ENCODE data around the gene SRSF11.

DNA sequence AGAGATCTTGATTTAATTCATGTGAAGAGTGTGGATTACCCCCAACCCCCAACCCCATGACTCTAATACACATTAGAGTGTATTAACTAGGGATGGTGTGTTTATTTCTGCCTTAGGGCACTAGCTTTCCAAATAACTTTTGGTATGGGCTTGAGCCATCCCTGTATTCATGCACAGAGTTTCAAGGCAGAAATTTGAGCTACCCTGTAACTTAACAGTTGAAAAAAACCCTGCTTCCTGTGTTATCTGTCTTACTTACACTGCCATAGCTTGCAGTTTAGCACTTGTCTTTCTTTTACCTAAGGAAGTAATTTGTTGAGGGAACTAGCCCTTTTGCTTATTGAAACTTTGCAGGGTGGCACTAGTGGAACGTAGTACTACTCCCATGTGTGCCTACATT is 6.3 kb downstream of the SRSF11 start:
- TF ChIP-seq, protein P1, sequence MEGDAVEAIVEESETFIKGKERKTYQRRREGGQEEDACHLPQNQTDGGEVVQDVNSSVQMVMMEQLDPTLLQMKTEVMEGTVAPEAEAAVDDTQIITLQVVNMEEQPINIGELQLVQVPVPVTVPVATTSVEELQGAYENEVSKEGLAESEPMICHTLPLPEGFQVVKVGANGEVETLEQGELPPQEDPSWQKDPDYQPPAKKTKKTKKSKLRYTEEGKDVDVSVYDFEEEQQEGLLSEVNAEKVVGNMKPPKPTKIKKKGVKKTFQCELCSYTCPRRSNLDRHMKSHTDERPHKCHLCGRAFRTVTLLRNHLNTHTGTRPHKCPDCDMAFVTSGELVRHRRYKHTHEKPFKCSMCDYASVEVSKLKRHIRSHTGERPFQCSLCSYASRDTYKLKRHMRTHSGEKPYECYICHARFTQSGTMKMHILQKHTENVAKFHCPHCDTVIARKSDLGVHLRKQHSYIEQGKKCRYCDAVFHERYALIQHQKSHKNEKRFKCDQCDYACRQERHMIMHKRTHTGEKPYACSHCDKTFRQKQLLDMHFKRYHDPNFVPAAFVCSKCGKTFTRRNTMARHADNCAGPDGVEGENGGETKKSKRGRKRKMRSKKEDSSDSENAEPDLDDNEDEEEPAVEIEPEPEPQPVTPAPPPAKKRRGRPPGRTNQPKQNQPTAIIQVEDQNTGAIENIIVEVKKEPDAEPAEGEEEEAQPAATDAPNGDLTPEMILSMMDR (IDR thresholded peaks at IDR 0.05): no peak
- no peak for TF ChIP-seq POLR2A (IDR thresholded peaks at IDR 0.05)
